ENCODE results near the gene PLBD2. TPM values are rescaled to one million over a fixed set of nuclear protein-coding genes. Genes with fewer than 3 reads are reported as not detected.

Gene PLBD2
- total RNA-seq, 1 experiment from 2014 or later, result 36.8 TPM

DNA sequence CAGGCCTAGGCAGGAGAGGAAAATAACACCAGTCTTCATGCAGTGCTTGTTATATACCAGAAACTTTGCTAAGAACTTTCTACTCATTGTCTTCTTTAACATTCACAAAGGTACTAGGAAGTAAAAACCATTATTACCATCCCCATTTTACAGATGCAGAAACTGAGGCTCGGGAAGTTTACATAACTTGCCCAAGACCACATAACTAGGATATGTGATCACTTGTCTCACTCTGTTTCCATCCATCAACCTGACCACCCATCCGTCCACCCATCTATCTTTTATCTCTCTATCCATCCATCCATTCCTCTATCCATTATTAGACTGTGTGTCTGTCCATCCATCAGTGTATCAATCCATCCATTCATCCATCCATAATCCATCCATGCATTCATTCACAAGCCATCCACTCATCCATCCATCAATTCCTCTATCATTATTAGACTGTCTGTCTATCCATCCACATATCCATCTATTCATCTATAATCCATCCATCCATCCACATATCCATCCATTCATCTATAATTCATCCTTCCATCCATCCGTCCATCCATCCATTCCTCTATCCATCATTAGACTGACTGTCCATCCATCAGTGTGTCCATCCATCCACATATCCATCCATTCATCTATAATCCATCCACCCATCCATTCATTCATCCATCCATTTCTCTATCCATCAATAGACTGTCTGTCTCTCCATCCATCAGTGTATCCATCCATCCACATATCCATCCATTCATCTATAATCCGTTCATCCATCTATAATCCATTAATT, 80.3 kb downstream of the PLBD2 start:
- intact Hi-C loops (cut with micrococcal nuclease; ENCODE audit: unreplicated experiment), result loop anchor here (2.0 kb wide), 1 partner anchor 474 kb away; no protein-coding TSS in a partner anchor
- DNase-seq (ENCODE audit: low spot score), result no peak
- no TSS peak for BruUV-seq (replicated peaks)
- ChIA-PET CTCF (no interaction called here), POLR2A (ENCODE audit: low non-redundant PET) (no interaction called here)
- H3K4me3 ChIP-seq (ENCODE audit: low read depth, low read length, poor library complexity, severe bottlenecking), result no peak overlapping the region
- H3K9me3 ChIP-seq (ENCODE audit: low read depth, low read length, poor library complexity, severe bottlenecking), result no peaks in the 10 kb centered on the region
- no peaks in the 10 kb centered on the region for H3K36me3 ChIP-seq (ENCODE audit: insufficient read depth, low read length, poor library complexity, severe bottlenecking)
- H3K27me3 ChIP-seq (replicated peaks; ENCODE audit: insufficient read depth, low read depth, low read length, poor library complexity), result peaks cover 4% of the 10 kb centered on the region
- no peak overlapping the region for H3K27ac ChIP-seq (ENCODE audit: low read depth, low read length, poor library complexity, severe bottlenecking)
- H3K4me1 ChIP-seq (ENCODE audit: insufficient read depth, low read length, poor library complexity, severe bottlenecking), result no peaks in the 10 kb centered on the region
- TF ChIP-seq EZH2 (IDR thresholded peaks at IDR 0.05; ENCODE audit: borderline replicate concordance, low read depth, low read length, poor library complexity, severe bottlenecking), result no peak
- TF ChIP-seq, protein P1, sequence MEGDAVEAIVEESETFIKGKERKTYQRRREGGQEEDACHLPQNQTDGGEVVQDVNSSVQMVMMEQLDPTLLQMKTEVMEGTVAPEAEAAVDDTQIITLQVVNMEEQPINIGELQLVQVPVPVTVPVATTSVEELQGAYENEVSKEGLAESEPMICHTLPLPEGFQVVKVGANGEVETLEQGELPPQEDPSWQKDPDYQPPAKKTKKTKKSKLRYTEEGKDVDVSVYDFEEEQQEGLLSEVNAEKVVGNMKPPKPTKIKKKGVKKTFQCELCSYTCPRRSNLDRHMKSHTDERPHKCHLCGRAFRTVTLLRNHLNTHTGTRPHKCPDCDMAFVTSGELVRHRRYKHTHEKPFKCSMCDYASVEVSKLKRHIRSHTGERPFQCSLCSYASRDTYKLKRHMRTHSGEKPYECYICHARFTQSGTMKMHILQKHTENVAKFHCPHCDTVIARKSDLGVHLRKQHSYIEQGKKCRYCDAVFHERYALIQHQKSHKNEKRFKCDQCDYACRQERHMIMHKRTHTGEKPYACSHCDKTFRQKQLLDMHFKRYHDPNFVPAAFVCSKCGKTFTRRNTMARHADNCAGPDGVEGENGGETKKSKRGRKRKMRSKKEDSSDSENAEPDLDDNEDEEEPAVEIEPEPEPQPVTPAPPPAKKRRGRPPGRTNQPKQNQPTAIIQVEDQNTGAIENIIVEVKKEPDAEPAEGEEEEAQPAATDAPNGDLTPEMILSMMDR (conservative IDR thresholded peaks at IDR 0.05; ENCODE audit: low read depth, low read length), result no peak

DNA sequence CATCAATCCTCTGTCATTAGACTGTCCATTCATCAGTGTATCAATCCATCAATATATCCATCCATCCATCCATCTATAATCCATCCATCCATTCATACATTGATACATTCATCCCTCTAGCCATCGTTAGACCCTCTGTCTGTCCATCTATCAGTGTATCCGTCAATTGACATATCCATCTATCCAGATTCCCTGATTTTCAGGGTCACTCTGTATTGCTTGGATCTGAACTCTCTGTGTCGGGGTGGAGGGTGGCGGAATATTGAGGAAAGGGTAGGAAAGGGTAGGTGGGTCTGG, 80.9 kb downstream of the PLBD2 start:
- Histone ChIP-seq H3K4me3 (ENCODE audit: low read depth, low read length, poor library complexity, severe bottlenecking) (no peak overlapping the region), H3K27me3 (replicated peaks; ENCODE audit: insufficient read depth, low read depth, low read length, poor library complexity) (peaks cover 4% of the 10 kb centered on the region), H3K9me3 (ENCODE audit: low read depth, low read length, poor library complexity, severe bottlenecking) (no peaks in the 10 kb centered on the region), H3K36me3 (ENCODE audit: insufficient read depth, low read length, poor library complexity, severe bottlenecking) (no peaks in the 10 kb centered on the region), H3K4me1 (ENCODE audit: insufficient read depth, low read length, poor library complexity, severe bottlenecking) (no peaks in the 10 kb centered on the region), H3K27ac (ENCODE audit: low read depth, low read length, poor library complexity, severe bottlenecking) (no peak overlapping the region)
- intact Hi-C loops (cut with micrococcal nuclease; ENCODE audit: unreplicated experiment), result loop anchor here (2.0 kb wide), 1 partner anchor 474 kb away; no protein-coding TSS in a partner anchor
- POLR2A ChIA-PET (ENCODE audit: low non-redundant PET), result no interaction called here
- CTCF ChIA-PET, result no interaction called here
- BruUV-seq (replicated peaks), result no TSS peak
- no peak for DNase-seq (ENCODE audit: low spot score)
- TF ChIP-seq, protein P1 (conservative IDR thresholded peaks at IDR 0.05; ENCODE audit: low read depth, low read length), result no peak
- no peak for TF ChIP-seq EZH2 (IDR thresholded peaks at IDR 0.05; ENCODE audit: borderline replicate concordance, low read depth, low read length, poor library complexity, severe bottlenecking)

DNA sequence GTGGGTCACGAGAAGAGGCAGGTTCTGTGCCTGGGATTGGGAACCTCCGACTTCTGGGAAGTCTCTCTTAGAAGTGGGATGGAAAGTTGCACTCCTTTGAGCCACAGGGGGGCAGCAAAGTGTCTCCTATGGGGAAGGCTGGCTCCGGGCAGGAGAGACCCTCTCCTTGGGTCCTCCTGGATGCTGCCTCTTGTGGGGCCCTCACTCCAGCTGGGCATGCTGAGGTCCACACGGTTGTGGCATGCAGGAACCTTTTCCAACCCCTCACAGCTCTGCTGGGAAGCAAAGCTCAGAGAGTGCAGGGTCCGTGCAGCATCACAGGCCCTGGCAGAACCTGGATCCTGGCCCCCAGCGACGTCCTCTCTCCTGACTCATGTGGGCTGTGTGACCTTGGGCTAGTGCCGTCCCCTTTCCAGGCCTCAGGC, 81.2 kb downstream of the PLBD2 start:
- Histone ChIP-seq H3K4me3 (ENCODE audit: low read depth, low read length, poor library complexity, severe bottlenecking) (no peak overlapping the region), H3K4me1 (ENCODE audit: insufficient read depth, low read length, poor library complexity, severe bottlenecking) (no peaks in the 10 kb centered on the region), H3K36me3 (ENCODE audit: insufficient read depth, low read length, poor library complexity, severe bottlenecking) (no peaks in the 10 kb centered on the region), H3K9me3 (ENCODE audit: low read depth, low read length, poor library complexity, severe bottlenecking) (no peaks in the 10 kb centered on the region), H3K27me3 (replicated peaks; ENCODE audit: insufficient read depth, low read depth, low read length, poor library complexity) (peaks cover 4% of the 10 kb centered on the region), H3K27ac (ENCODE audit: low read depth, low read length, poor library complexity, severe bottlenecking) (no peak overlapping the region)
- BruUV-seq (replicated peaks), result no TSS peak
- intact Hi-C loops (cut with micrococcal nuclease; ENCODE audit: unreplicated experiment), result loop anchor here (2.0 kb wide), 1 partner anchor 473 kb away; no protein-coding TSS in a partner anchor
- ChIA-PET POLR2A (ENCODE audit: low non-redundant PET) (no interaction called here), CTCF (no interaction called here)
- peak; percentile 65 for DNase-seq (ENCODE audit: low spot score)
- TF ChIP-seq, protein P1 (conservative IDR thresholded peaks at IDR 0.05; ENCODE audit: low read depth, low read length), result peak; percentile 78
- TF ChIP-seq EZH2 (IDR thresholded peaks at IDR 0.05; ENCODE audit: borderline replicate concordance, low read depth, low read length, poor library complexity, severe bottlenecking), result no peak

All from A673 (cell line).